HG03460 (cell line): ENCODE results near the gene PRADC1.
"Not testable (repeated sequence)": the region's sequence is repeated elsewhere in the genome, so short reads cannot be mapped to it uniquely, and the experiment has no call there.

Experiments used
- ATAC-seq: cut with Tn5 transposase; IDR thresholded peaks from one replicate; pipeline ENCODE4 v1.9.1; 2021; ENCODE audit not compliant: unreplicated experiment

PRADC1 gene

GRCh38 chr2:73233154-73233931 is at the start of gene PRADC1:
Gene PRADC1 (minus strand): TSS chr2:73233239. CDS start chr2:73233160, 79 bp downstream.
- ATAC-seq: peak; percentile 87

- ATAC-seq: no peak
Measured at GRCh38 chr2:73281244-73281643, 48.2 kb upstream of the PRADC1 start.

- ATAC-seq: no peak
Measured at GRCh38 chr2:73279852-73280251, 46.8 kb upstream of the PRADC1 start.

- no peak for ATAC-seq
Measured at GRCh38 chr2:73272270-73272669, 39.2 kb upstream of the PRADC1 start.

- no peak for ATAC-seq
Measured at GRCh38 chr2:73269686-73270465, 36.8 kb upstream of the PRADC1 start.

- peak; percentile 82 for ATAC-seq
Measured at GRCh38 chr2:73268830-73269685, 36.0 kb upstream of the PRADC1 start.

- no peak for ATAC-seq
Measured at GRCh38 chr2:73268366-73268829, 35.4 kb upstream of the PRADC1 start.

- no peak for ATAC-seq
Measured at GRCh38 chr2:73267008-73267407, 34.0 kb upstream of the PRADC1 start.

- no peak for ATAC-seq
Measured at GRCh38 chr2:73266061-73266901, 33.2 kb upstream of the PRADC1 start.

GRCh38 chr2:73265298-73266060 is 32.4 kb upstream of the PRADC1 start:
- no peak for ATAC-seq

- no peak for ATAC-seq
Measured at GRCh38 chr2:73264783-73265182, 31.7 kb upstream of the PRADC1 start.

- no peak for ATAC-seq
Measured at GRCh38 chr2:73264332-73264606, 31.2 kb upstream of the PRADC1 start.

GRCh38 chr2:73263540-73264331 is 30.7 kb upstream of the PRADC1 start:
- ATAC-seq: no peak

- ATAC-seq: not testable (repeated sequence)
Measured at GRCh38 chr2:73262691-73263429, 29.8 kb upstream of the PRADC1 start.

- ATAC-seq: no peak
Measured at GRCh38 chr2:73262108-73262651, 29.1 kb upstream of the PRADC1 start.

- ATAC-seq: no peak
Measured at GRCh38 chr2:73260338-73260984, 27.4 kb upstream of the PRADC1 start.

- ATAC-seq: no peak
Measured at GRCh38 chr2:73259704-73260337, 26.8 kb upstream of the PRADC1 start.
